Measurements from ENCODE around the gene ATP6V1F. TPM values are rescaled to one million over a fixed set of nuclear protein-coding genes. Genes with fewer than 3 reads are reported as not detected.

Gene ATP6V1F
- total RNA-seq, 1 experiment from 2014 or later: 149 TPM

GRCh38 chr7:128849156-128849515, 13.5 kb upstream of the ATP6V1F start:
- Histone ChIP-seq H3K9ac (ENCODE audit: low read length) (no peak overlapping the region), H2AFZ (ENCODE audit: low read depth, low read length, poor library complexity, severe bottlenecking) (no peak overlapping the region), H3K27ac (ENCODE audit: low read depth, low read length) (no peak overlapping the region), H3K4me2 (ENCODE audit: low read length) (no peak overlapping the region), H3K4me1 (ENCODE audit: control insufficient read depth in 1 of 2, insufficient read depth in 2 of 2, low read length in 2 of 2) (no peaks in the 10 kb centered on the region), H3K9me3 (ENCODE audit: control insufficient read depth in 1 of 2, insufficient read depth in 1 of 2, low read depth in 1 of 2, low read length in 2 of 2) (no peaks in the 10 kb centered on the region), H3K4me3 (replicated peaks in 1 of 2; ENCODE audit: low read depth in 1 of 2, low read length in 2 of 2) (no peak overlapping the region), H3K79me2 (ENCODE audit: insufficient read depth, low read length) (no peaks in the 10 kb centered on the region), H3K36me3 (ENCODE audit: control insufficient read depth in 1 of 2, insufficient read depth in 2 of 2, low read length in 2 of 2) (peaks cover 2 to 9% of the 10 kb centered on the region in 2 experiments; a peak in 1 of 4 replicates), H3K9me2 (ENCODE audit: insufficient read depth) (no peaks in the 10 kb centered on the region), H4K20me1 (ENCODE audit: insufficient read depth) (no peaks in the 10 kb centered on the region), H3K27me3 (ENCODE audit: insufficient read depth, low read length) (no peaks in the 10 kb centered on the region)
- CTCF ChIA-PET: no interaction called here
- TF ChIP-seq CEBPB (IDR thresholded peaks at IDR 0.05; ENCODE audit: low read depth) (no peak), CTCF (IDR thresholded peaks at IDR 0.05 in 2 of 3, conservative IDR thresholded peaks at IDR 0.05 in 1 of 3; ENCODE audit: borderline replicate concordance in 1 of 3, insufficient read depth in 1 of 3, low read depth in 2 of 3, low read length in 2 of 3) (no peak), SIN3A (IDR thresholded peaks at IDR 0.05; ENCODE audit: low read depth) (no peak), SP1 (IDR thresholded peaks at IDR 0.05; ENCODE audit: low read depth) (no peak), ATF3 (IDR thresholded peaks at IDR 0.05) (no peak), ZNF274 (IDR thresholded peaks at IDR 0.05; ENCODE audit: low read depth, low read length) (no peak), ZBTB33 (IDR thresholded peaks at IDR 0.05; ENCODE audit: extremely low read depth, insufficient replicate concordance, low read length) (no peak), TCF7L2 (IDR thresholded peaks at IDR 0.05; ENCODE audit: borderline replicate concordance, extremely low read depth, insufficient read depth, insufficient read length) (no peak), POLR2A (IDR thresholded peaks at IDR 0.05; ENCODE audit: borderline replicate concordance, extremely low read depth, insufficient read depth, insufficient read length) (no peak), ZFX (IDR thresholded peaks at IDR 0.05) (no peak), YY1 (IDR thresholded peaks at IDR 0.05; ENCODE audit: extremely low read depth, insufficient replicate concordance, low read depth, low read length) (no peak), FOSL1 (IDR thresholded peaks at IDR 0.05; ENCODE audit: low read depth) (no peak), ELF1 (IDR thresholded peaks at IDR 0.05; ENCODE audit: borderline replicate concordance, low read depth) (no peak), POLR2AphosphoS5 (IDR thresholded peaks at IDR 0.05; ENCODE audit: low read depth, low read length) (no peak), CBX3 (IDR thresholded peaks at IDR 0.05; ENCODE audit: low read depth) (no peak), EZH2 (IDR thresholded peaks at IDR 0.05) (no peak), JUND (IDR thresholded peaks at IDR 0.05) (no peak), EGR1 (IDR thresholded peaks at IDR 0.05; ENCODE audit: low read depth) (no peak), EZH2phosphoT487 (IDR thresholded peaks at IDR 0.05; ENCODE audit: borderline replicate concordance) (no peak), SRF (IDR thresholded peaks at IDR 0.05; ENCODE audit: low read depth) (no peak)
- BruUV-seq (replicated peaks): no TSS peak
- ATAC-seq (no peak), DNase-seq (ENCODE audit: low read depth, low spot score) (no peak)
- POLR2A ChIA-PET: no interaction called here
- intact Hi-C loops (cut with micrococcal nuclease): no loop called here
- RAD21 ChIA-PET (ENCODE audit: low non-redundant PET in 1 of 2, low total read pairs in 2 of 2, uncharacterized antibody in 2 of 2, unreplicated experiment in 2 of 2): no interaction called here
